IMR-90 (cell line): ENCODE data around the gene PLA2G1B. TPM values are rescaled to one million over a fixed set of nuclear protein-coding genes. Genes with fewer than 3 reads are reported as not detected.

Experiments used
- ATAC-seq: fragments of 200-7000 bp; cut with Tn5 transposase; 2 replicates; pipeline ENCODE4 v1.9.1; 2020; ENCODE audit warnings: low read depth, mild to moderate bottlenecking, moderate library complexity
- BruUV-seq: library from RNA; stranded (reverse); fragments of 400-500 nt; replicated peaks from 2 replicates; lab custom pipeline; 2021; lab: Mats Ljungman, UMichigan
- CTCF ChIA-PET: fragments of 300-600 bp; formaldehyde crosslinking; extraction: SDS; loops from one replicate; lab custom pipeline; 2021; ENCODE audit warnings: antibody characterized with exemption; lab: Yijun Ruan, JAX
- POLR2A ChIA-PET: fragments of 300-600 bp; sonication (Branson Sonifier 250); formaldehyde crosslinking; loops from one replicate; lab custom pipeline; 2022; ENCODE audit warnings: antibody characterized with exemption; ENCODE audit not compliant: unreplicated experiment; lab: Charles Lee
- DNase-seq: peaks from one replicate; pipeline ENCODE4 v3.0.0; 2013
- H2AFZ ChIP-seq: replicated peaks from 2 replicates; pipeline ENCODE3; 2013; ENCODE audit warnings: low read length, mild to moderate bottlenecking; ENCODE audit not compliant: poor library complexity
- H2AK5ac ChIP-seq: 2 replicates; pipeline ENCODE4 v1.6.1; 2013; ENCODE audit warnings: low read depth, low read length, inconsistent platforms
- H2AK9ac ChIP-seq: replicated peaks from 2 replicates; pipeline ENCODE3; 2013; ENCODE audit warnings: mild to moderate bottlenecking, low read depth, low read length, moderate library complexity; ENCODE audit not compliant: poor library complexity
- H2BK120ac ChIP-seq: 2 replicates; pipeline ENCODE4 v1.6.1; 2013; ENCODE audit warnings: low read depth, low read length, inconsistent platforms
- H2BK15ac ChIP-seq: 3 replicates; pipeline ENCODE4 v1.6.1; 2013; ENCODE audit warnings: low read depth, low read length, inconsistent platforms
- H2BK20ac ChIP-seq: 2 replicates; pipeline ENCODE4 v1.6.1; 2013; ENCODE audit warnings: low read depth, mild to moderate bottlenecking, inconsistent platforms, low read length, moderate library complexity
- H2BK5ac ChIP-seq: 2 replicates; pipeline ENCODE4 v1.6.1; 2013; ENCODE audit warnings: mild to moderate bottlenecking, low read depth, low read length, inconsistent platforms; ENCODE audit not compliant: poor library complexity, severe bottlenecking
- H3K14ac ChIP-seq: replicated peaks from 2 replicates; pipeline ENCODE4 v1.6.1; 2013; ENCODE audit warnings: low read depth, low read length, inconsistent platforms
- H3K18ac ChIP-seq: 2 replicates; pipeline ENCODE4 v1.6.1; 2013; ENCODE audit warnings: low read depth, low read length, control low read depth
- H3K23ac ChIP-seq: 2 replicates; pipeline ENCODE4 v1.6.1; 2013; ENCODE audit warnings: low read depth, low read length, inconsistent platforms
- H3K27ac ChIP-seq: 2 replicates; pipeline ENCODE4 v1.5.1; 2013; ENCODE audit warnings: mild to moderate bottlenecking, control low read depth, low read length; ENCODE audit not compliant: insufficient read depth
- H3K27me3 ChIP-seq: 2 replicates; pipeline ENCODE4 v1.6.1; 2013; ENCODE audit warnings: low read length; ENCODE audit not compliant: control insufficient read depth, insufficient read depth
- H3K36me3 ChIP-seq: 2 replicates; pipeline ENCODE4 v1.6.1; 2013; ENCODE audit warnings: low read length, mixed read lengths; ENCODE audit not compliant: control insufficient read depth, insufficient read depth
- H3K4ac ChIP-seq: 2 replicates; pipeline ENCODE4 v1.6.1; 2013; ENCODE audit warnings: low read depth, low read length, inconsistent platforms
- H3K4me1 ChIP-seq: 2 replicates; pipeline ENCODE4 v1.6.1; 2013; ENCODE audit warnings: low read length, mixed read lengths; ENCODE audit not compliant: control insufficient read depth, insufficient read depth
- H3K4me2 ChIP-seq: 2 replicates; pipeline ENCODE4 v1.6.1; 2013; ENCODE audit warnings: low read depth, mild to moderate bottlenecking, control low read depth, low read length, moderate library complexity
- H3K4me3 ChIP-seq: 2 replicates; pipeline ENCODE4 v1.5.1; 2013; ENCODE audit warnings: low read depth, mild to moderate bottlenecking, control low read depth, low read length, moderate library complexity; ENCODE audit not compliant: insufficient read depth
- H3K56ac ChIP-seq: 2 replicates; pipeline ENCODE4 v1.6.1; 2013; ENCODE audit warnings: low read length, inconsistent platforms; ENCODE audit not compliant: insufficient read depth; ENCODE audit errors: extremely low read depth
- H3K79me1 ChIP-seq, 2 experiments: 2 replicates each; pipeline ENCODE4 v1.6.1; 2013; ENCODE audit warnings: low read length in 2 of 2, inconsistent platforms in 1 of 2, low read depth in 1 of 2
- H3K9ac ChIP-seq: 2 replicates; pipeline ENCODE4 v1.6.1; 2013; ENCODE audit warnings: low read depth, low read length, control low read depth
- H3K9me1 ChIP-seq: 2 replicates; pipeline ENCODE4 v1.6.1; 2013; ENCODE audit warnings: low read length, inconsistent platforms; ENCODE audit not compliant: insufficient read depth
- H3K9me3 ChIP-seq: 2 replicates; pipeline ENCODE4 v1.6.1; 2013; ENCODE audit warnings: low read length; ENCODE audit not compliant: control insufficient read depth, insufficient read depth
- H4K20me1 ChIP-seq: 2 replicates; pipeline ENCODE4 v1.6.1; 2013; ENCODE audit warnings: low read length, inconsistent platforms; ENCODE audit not compliant: insufficient read depth
- H4K5ac ChIP-seq: 2 replicates; pipeline ENCODE4 v1.6.1; 2013; ENCODE audit warnings: mild to moderate bottlenecking, low read depth, low read length, control low read depth
- H4K8ac ChIP-seq, 2 experiments: 2 replicates each; pipeline ENCODE4 v1.6.1; 2013; ENCODE audit warnings: low read depth in 2 of 2, low read length in 2 of 2, control low read depth in 1 of 2, inconsistent platforms in 1 of 2
- H4K91ac ChIP-seq: 2 replicates; pipeline ENCODE4 v1.6.1; 2013; ENCODE audit warnings: low read depth, low read length, inconsistent platforms; ENCODE audit not compliant: insufficient read depth
- CEBPB ChIP-seq: IDR thresholded peaks from 2 replicates; pipeline ENCODE4 v1.6.1; 2012; ENCODE audit warnings: low read depth, low read length, improper control_type of control experiment
- CTCF ChIP-seq: conservative IDR thresholded peaks from 2 replicates; pipeline ENCODE4 v1.5.1; 2012; ENCODE audit warnings: mild to moderate bottlenecking, low read depth, low read length, improper control_type of control experiment
- USF2 ChIP-seq: fragments of 150-350 bp; IDR thresholded peaks from 2 replicates; pipeline ENCODE4 v1.6.1; 2017; ENCODE audit warnings: mild to moderate bottlenecking, antibody characterized with exemption, low read length, low read depth
- WGBS, 2 experiments: methylation state at CpG; one replicate each; pipeline versions ENCODE4 v1.1.5 to v1.1.7; 2013; ENCODE audit warnings: missing lambda C conversion rate in 2 of 2; ENCODE audit not compliant: insufficient read length in 1 of 2; ENCODE audit errors: extremely low coverage in 2 of 2; 5-methylcytosine and 5-hydroxymethylcytosine counted together
- dilution Hi-C: fragments of 300-500 bp; cut with HindIII; formaldehyde crosslinking; loops from one replicate; pipeline ENCODE4 v1.14.3; 2018; ENCODE audit warnings: low sequenced_read_pairs; ENCODE audit not compliant: unreplicated experiment
- in situ Hi-C: fragments of 300-500 bp; cut with MboI; formaldehyde crosslinking; loops from 3 replicates; pipeline ENCODE4 v1.14.3; 2019; ENCODE audit warnings: low sequenced_read_pairs, inconsistent platforms, mixed read lengths
- intact Hi-C: fragments of 100-400 bp; cut with micrococcal nuclease; formaldehyde crosslinking; loops from 2 replicates; pipeline ENCODE4 v1.10.0; 2022
- polyA plus RNA-seq, 3 experiments: library from polyadenylated mRNA; depleted of rRNA; stranded (reverse); fragments of >200 nt; gene quantifications; 2 replicates each; pipeline ENCODE4 v1.2.3, GENCODE V29; 2012; ENCODE audit warnings: low replicate concordance in 1 of 3
- total RNA-seq: library from RNA; depleted of rRNA; stranded (reverse); fragments of >200 nt; gene quantifications from 2 replicates; pipeline ENCODE4 v1.2.3, GENCODE V29; 2012

PLA2G1B gene
- total and polyA plus RNA-seq, 2 of the 4 experiments (the other 2 are of a cell fraction): not detected

- CTCF ChIA-PET: no interaction called here
- in situ Hi-C loops: loop anchor here (25.0 kb wide), 1 partner anchor 94 kb away; the partner anchor contains the start of genes COX6A1, GATC and TRIAP1
- no TSS peak for BruUV-seq
Measured at GRCh38 chr12:120343039-120343537, 15.5 kb upstream of the PLA2G1B start.

More at GRCh38 chr12:120343039-120343537, 15.5 kb upstream of the PLA2G1B start:
- 46% methylated on average over 6 of the region's 10 CpGs; no CpG with 5 or more reads in 1 of the 2 experiments for WGBS, 2 experiments
- Histone ChIP-seq H2BK20ac (no peak overlapping the region), H3K27me3 (peaks cover 30% of the 10 kb centered on the region), H2AFZ (peak overlapping the region; percentile 32), H2BK5ac (no peak overlapping the region), H4K5ac (no peak overlapping the region), H3K18ac (no peak overlapping the region), H3K36me3 (no peaks in the 10 kb centered on the region), H3K4ac (no peak overlapping the region), H3K27ac (no peak overlapping the region), H2BK120ac (no peak overlapping the region), H3K23ac (no peak overlapping the region), H3K56ac (no peak overlapping the region), H2AK5ac (no peak overlapping the region), H4K91ac (no peak overlapping the region), H2AK9ac (no peak overlapping the region), H3K4me2 (no peak overlapping the region), H4K8ac (no peak overlapping the region), H3K4me1 (no peaks in the 10 kb centered on the region), H2BK15ac (no peak overlapping the region), H3K14ac (no peak overlapping the region), H3K9me3 (no peaks in the 10 kb centered on the region), H3K4me3 (no peak overlapping the region), H3K9ac (no peak overlapping the region), H4K20me1 (no peaks in the 10 kb centered on the region), H3K79me1 (no peaks in the 10 kb centered on the region), H3K9me1 (no peaks in the 10 kb centered on the region)
- DNase-seq: no peak
- dilution Hi-C loops (no loop called here), intact Hi-C loops (no loop called here)
- ATAC-seq: no peak
- TF ChIP-seq CEBPB (no peak), USF2 (no peak), CTCF (no peak)
- POLR2A ChIA-PET: no interaction called here
